Fibroblast of skin of right biceps (primary cell): ENCODE measurements around the gene ROPN1L.

ENCODE experiments used
- DNase-seq: peaks from one replicate; pipeline ENCODE4 v3.0.0-alpha.2; 2013

ROPN1L gene

GRCh38 chr5:10441083-10441991 lies at the start of gene ROPN1L:
Gene ROPN1L (plus strand): TSS chr5:10441879. CDS start chr5:10442168, 289 bp downstream.
- DNase-seq = peak; percentile 84

GRCh38 chr5:10392567-10393328 lies 48.9 kb upstream of the ROPN1L start:
- DNase-seq = peak; percentile 55

- peak; percentile 41 for DNase-seq
These were observed 48.2 kb upstream of the ROPN1L start for GRCh38 chr5:10393491-10393890.

GRCh38 chr5:10396552-10396951 lies 45.1 kb upstream of the ROPN1L start:
- DNase-seq = no peak

GRCh38 chr5:10399839-10400238 lies 41.8 kb upstream of the ROPN1L start:
- DNase-seq = no peak

GRCh38 chr5:10400411-10400810 lies 41.3 kb upstream of the ROPN1L start:
- no peak for DNase-seq

GRCh38 chr5:10400831-10401230 lies 40.8 kb upstream of the ROPN1L start:
- DNase-seq = peak; percentile 16

GRCh38 chr5:10401498-10401897 lies 40.2 kb upstream of the ROPN1L start:
- no peak for DNase-seq

- no peak for DNase-seq
These were observed 37.9 kb upstream of the ROPN1L start for GRCh38 chr5:10403829-10404228.

GRCh38 chr5:10406651-10407050 lies 35.0 kb upstream of the ROPN1L start:
- peak; percentile 29 for DNase-seq

- DNase-seq = no peak
These were observed 32.2 kb upstream of the ROPN1L start for GRCh38 chr5:10409504-10409903.

- no peak for DNase-seq
These were observed 31.0 kb upstream of the ROPN1L start for GRCh38 chr5:10410662-10411061.

GRCh38 chr5:10411336-10411735 lies 30.3 kb upstream of the ROPN1L start:
- no peak for DNase-seq

GRCh38 chr5:10416868-10417267 lies 24.8 kb upstream of the ROPN1L start:
- no peak for DNase-seq

GRCh38 chr5:10418654-10419345 lies 22.9 kb upstream of the ROPN1L start:
- DNase-seq = no peak

- DNase-seq = no peak
These were observed 21.2 kb upstream of the ROPN1L start for GRCh38 chr5:10420468-10420867.

- peak; percentile 71 for DNase-seq
These were observed 20.7 kb upstream of the ROPN1L start for GRCh38 chr5:10420932-10421331.

GRCh38 chr5:10421896-10422691 lies 19.6 kb upstream of the ROPN1L start:
- DNase-seq = no peak

- DNase-seq = no peak
These were observed 18.7 kb upstream of the ROPN1L start for GRCh38 chr5:10423022-10423421.

- DNase-seq = peak; percentile 39
These were observed 17.5 kb upstream of the ROPN1L start for GRCh38 chr5:10424124-10424731.

- no peak for DNase-seq
These were observed 14.5 kb upstream of the ROPN1L start for GRCh38 chr5:10427201-10427600.

GRCh38 chr5:10427978-10428377 lies 13.7 kb upstream of the ROPN1L start:
- no peak for DNase-seq
